Endothelial cell of umbilical vein (primary cell): ENCODE data around the gene NTSR1.

Source experiments
- CTCF ChIP-seq, 2 donors: IDR thresholded peaks; 1 replicate in 1 of 2; 2 replicates in 1 of 2; pipeline ENCODE4 v1.5.1; 2011; ENCODE audit warnings: low read length in 2 of 2, mild to moderate bottlenecking in 2 of 2, moderate library complexity in 2 of 2, control low read depth in 1 of 2, inconsistent platforms in 1 of 2, low read depth in 1 of 2; ENCODE audit not compliant: insufficient read depth in 1 of 2; ENCODE audit errors: extremely low read depth in 1 of 2
- EZH2 ChIP-seq: IDR thresholded peaks from 2 replicates; pipeline ENCODE4 v1.6.1; 2012; ENCODE audit warnings: borderline replicate concordance, low read depth, mild to moderate bottlenecking, moderate library complexity, low read length, inconsistent platforms; ENCODE audit not compliant: severe bottlenecking
- FOS ChIP-seq: IDR thresholded peaks from 2 replicates; pipeline ENCODE4 v1.6.1; 2011; ENCODE audit warnings: mild to moderate bottlenecking, low read length, moderate library complexity, borderline replicate concordance; ENCODE audit not compliant: insufficient read depth
- GATA2 ChIP-seq: IDR thresholded peaks from 2 replicates; pipeline ENCODE4 v1.7.0; 2011; ENCODE audit warnings: low read depth, mild to moderate bottlenecking, moderate library complexity, mixed read lengths, low read length; ENCODE audit not compliant: insufficient read length, insufficient read depth
- JUN ChIP-seq: IDR thresholded peaks from 2 replicates; pipeline ENCODE4 v1.6.1; 2011; ENCODE audit warnings: borderline replicate concordance, low read depth; ENCODE audit not compliant: insufficient read length, insufficient read depth
- MAX ChIP-seq: IDR thresholded peaks from 2 replicates; pipeline ENCODE4 v1.6.1; 2011; ENCODE audit not compliant: insufficient read depth, insufficient read length
- POLR2A ChIP-seq: IDR thresholded peaks from 2 replicates; pipeline ENCODE4 v1.6.1; 2012; ENCODE audit warnings: low read depth, mild to moderate bottlenecking, control low read depth, low read length
- POLR2AphosphoS5 ChIP-seq: IDR thresholded peaks from 2 replicates; pipeline ENCODE4 v1.6.1; 2012; ENCODE audit warnings: low read depth, mild to moderate bottlenecking, control low read depth, low read length, moderate library complexity; ENCODE audit not compliant: insufficient read depth

GRCh38 chr20:62787321-62787720, 78.7 kb downstream of the NTSR1 start:
- no peak for TF ChIP-seq EZH2
- TF ChIP-seq POLR2A, result no peak
- no peak for TF ChIP-seq CTCF (IDR thresholded peaks at IDR 0.05; ENCODE audit: extremely low read depth in 1 of 2, insufficient read depth in 1 of 2, low read depth in 1 of 2, low read length in 2 of 2)
- TF ChIP-seq FOS, result no peak
- TF ChIP-seq POLR2AphosphoS5, result no peak
- no peak for TF ChIP-seq MAX
- TF ChIP-seq GATA2, result peak; percentile 19
- TF ChIP-seq JUN, result no peak
